Psoas muscle (tissue), 8 donors: ENCODE results near the gene PDZD4. TPM values are rescaled to one million over a fixed set of nuclear protein-coding genes. Genes with fewer than 3 reads are reported as not detected.

Source experiments
- ATAC-seq, 4 donors: fragments of 200-7000 bp; cut with Tn5 transposase; one replicate each; pipeline ENCODE4 v1.9.1; 2020; ENCODE audit warnings: moderate library complexity in 3 of 4, mild to moderate bottlenecking in 2 of 4
- DNase-seq, 2 donors: peaks; one replicate each; pipeline ENCODE4 v3.0.0-alpha.2; 2020
- H3K27ac ChIP-seq: fragments of 200-600 bp; one replicate; pipeline ENCODE4 v1.8.0; 2022
- H3K27me3 ChIP-seq, 3 donors: fragments of 200-600 bp in 1 of 3; one replicate each; pipeline versions ENCODE4 v1.6.1 to v1.8.0; 2013 to 2022; ENCODE audit warnings: low read length in 2 of 3, mild to moderate bottlenecking in 2 of 3, moderate library complexity in 1 of 3; ENCODE audit not compliant: insufficient read depth in 3 of 3
- H3K36me3 ChIP-seq, 2 donors: fragments of 200-600 bp in 1 of 2; one replicate each; pipeline versions ENCODE4 v1.6.1 to v1.8.0; 2013 to 2022; ENCODE audit warnings: low read depth in 1 of 2, mild to moderate bottlenecking in 1 of 2, moderate library complexity in 1 of 2; ENCODE audit not compliant: insufficient read depth in 1 of 2
- H3K4me1 ChIP-seq: fragments of 200-600 bp; one replicate; pipeline ENCODE4 v1.8.0; 2022
- H3K4me3 ChIP-seq: fragments of 200-600 bp; one replicate; pipeline ENCODE4 v1.8.0; 2022; ENCODE audit warnings: mild to moderate bottlenecking
- H3K9me3 ChIP-seq: fragments of 200-600 bp; one replicate; pipeline ENCODE4 v1.8.0; 2022
- CTCF ChIP-seq: fragments of 200-600 bp; IDR thresholded peaks from one replicate; pipeline ENCODE4 v1.8.0; 2022; ENCODE audit warnings: antibody characterized with exemption
- WGBS, 3 donors: extraction: QIAGEN DNeasy Blood & Tissue Kit; methylation state at CpG; one replicate each; pipeline versions ENCODE4 v1.1.6 to v1.1.7; 2013; 5-methylcytosine and 5-hydroxymethylcytosine counted together
- intact Hi-C, 2 donors: fragments of 100-400 bp; cut with DNase I; formaldehyde crosslinking; loops; one replicate each; pipeline versions ENCODE4 v1.11.0 to v1.14.2; 2022
- polyA plus RNA-seq, 3 donors: library from polyadenylated mRNA; stranded (reverse); fragments of 200-250 nt; gene quantifications; one replicate each; pipeline ENCODE4 v1.2.3, GENCODE V29; 2013
- total RNA-seq, 4 donors: library from RNA; stranded (reverse); fragmentation: NEBNext Ultra II Directional in 2 of 4; extraction: Animal tissue kit (Norgen Biotek cat#: 25700) in 2 of 4; gene quantifications; one replicate each; pipeline versions ENCODE4 v1.2.1 to v1.2.4, GENCODE V29; 2021 to 2023
- donor health status: healthy with polysubstance abuse.
- donor health status: DM: no; HTN: no; CAD: no; lungs with moderate emphysema.
- donor health status: Bipolar disorder and iron deficiency.
- donor health status: healthy.
- donor health status: DM: yes; HTN: yes; CAD: no.
- donor health status: DM: no; HTN: no; CAD: no.
- donor health status: DM: no; HTN: no; CAD: no.
- donor health status: DM: yes; HTN: yes; CAD: no.

The PDZD4 gene
- total and polyA plus RNA-seq, 7 donors = 0.50 to 2.1 (median 1.3) TPM

DNA sequence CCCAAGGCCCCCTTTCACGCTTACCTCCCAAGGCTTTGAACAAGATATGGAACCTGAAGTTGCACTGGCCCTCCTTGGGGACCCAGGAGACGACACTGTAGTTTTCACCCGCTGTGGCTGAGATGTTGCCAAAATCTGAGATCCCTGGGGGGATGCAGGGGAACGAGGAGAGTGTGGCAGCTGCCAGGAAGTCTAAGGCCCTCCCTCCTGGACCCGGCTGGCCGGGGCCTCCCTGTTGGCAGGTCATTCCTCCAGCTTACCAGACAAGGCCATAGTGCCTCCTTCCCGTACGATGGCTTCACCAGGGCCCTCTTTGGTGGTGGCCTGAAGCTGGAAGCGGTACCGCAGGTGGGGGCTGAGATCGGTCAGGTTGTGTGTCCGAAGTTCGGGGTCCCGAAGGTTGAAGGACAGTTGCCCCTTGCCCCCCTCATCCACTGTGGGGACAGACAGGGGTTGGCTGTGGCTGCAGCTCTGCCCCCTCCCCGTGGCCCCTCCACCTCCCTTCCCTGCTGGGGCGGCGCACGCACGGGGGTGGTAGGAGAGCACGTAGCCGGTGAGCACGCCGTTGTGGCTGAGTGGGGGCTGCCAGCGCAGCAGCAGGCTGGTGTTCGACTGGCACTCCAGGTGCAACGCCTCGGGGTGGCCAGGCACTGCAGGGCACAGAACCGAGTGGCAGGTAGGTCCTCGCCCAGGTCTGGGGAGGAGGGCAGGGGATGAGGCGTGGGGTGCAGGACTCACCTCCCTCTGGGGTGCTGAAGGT, 34.4 kb upstream of the PDZD4 start:
- intact Hi-C loops = no loop called here
- Histone ChIP-seq H3K4me3 (no peak overlapping the region), H3K36me3 (no peaks in the 10 kb centered on the region), H3K4me1 (no peaks in the 10 kb centered on the region), H3K27ac (no peak overlapping the region), H3K27me3 (peaks cover 0 to 19% (median 2%) of the 10 kb centered on the region in 3 donors), H3K9me3 (no peaks in the 10 kb centered on the region)
- ATAC-seq (no peak), DNase-seq (no peak)
- 75 to 83% (median 78%) methylated on average over 22 to 30 of the region's 30 CpGs for WGBS, 3 donors
- TF ChIP-seq CTCF = no peak

GRCh38 chrX:153864101-153864500, 33.8 kb upstream of the PDZD4 start:
- intact Hi-C loops = no loop called here
- 86 to 90% (median 88%) methylated on average over 9 to 10 of the region's 10 CpGs for WGBS, 3 donors
- Histone ChIP-seq H3K27ac (no peak overlapping the region), H3K27me3 (peaks cover 0 to 19% (median 2%) of the 10 kb centered on the region in 3 donors), H3K4me3 (no peak overlapping the region), H3K4me1 (no peaks in the 10 kb centered on the region), H3K36me3 (no peaks in the 10 kb centered on the region), H3K9me3 (no peaks in the 10 kb centered on the region)
- DNase-seq (no peak), ATAC-seq (no peak)
- TF ChIP-seq CTCF = no peak

GRCh38 chrX:153863251-153863991, 33.1 kb upstream of the PDZD4 start:
- Histone ChIP-seq H3K27ac (no peak overlapping the region), H3K4me3 (no peak overlapping the region), H3K4me1 (no peaks in the 10 kb centered on the region), H3K27me3 (peaks cover 0 to 19% (median 2%) of the 10 kb centered on the region in 3 donors), H3K9me3 (no peaks in the 10 kb centered on the region), H3K36me3 (no peaks in the 10 kb centered on the region)
- 70 to 79% (median 76%) methylated on average over 24 to 28 of the region's 28 CpGs for WGBS, 3 donors
- DNase-seq (no peak), ATAC-seq (no peak)
- no peak for TF ChIP-seq CTCF
- intact Hi-C loops = no loop called here

- Histone ChIP-seq H3K27me3 (peaks cover 0 to 19% (median 2%) of the 10 kb centered on the region in 3 donors), H3K36me3 (no peaks in the 10 kb centered on the region), H3K4me3 (no peak overlapping the region), H3K9me3 (no peaks in the 10 kb centered on the region), H3K4me1 (no peaks in the 10 kb centered on the region), H3K27ac (no peak overlapping the region)
- DNase-seq (no peak), ATAC-seq (no peak)
- no peak for TF ChIP-seq CTCF
- 62 to 69% (median 62%) methylated on average over 17 to 22 of the region's 22 CpGs for WGBS, 3 donors
- intact Hi-C loops = no loop called here
Measured at GRCh38 chrX:153862369-153863250, 32.3 kb upstream of the PDZD4 start.
